ENCODE results near the gene SH3BGR.

DNA sequence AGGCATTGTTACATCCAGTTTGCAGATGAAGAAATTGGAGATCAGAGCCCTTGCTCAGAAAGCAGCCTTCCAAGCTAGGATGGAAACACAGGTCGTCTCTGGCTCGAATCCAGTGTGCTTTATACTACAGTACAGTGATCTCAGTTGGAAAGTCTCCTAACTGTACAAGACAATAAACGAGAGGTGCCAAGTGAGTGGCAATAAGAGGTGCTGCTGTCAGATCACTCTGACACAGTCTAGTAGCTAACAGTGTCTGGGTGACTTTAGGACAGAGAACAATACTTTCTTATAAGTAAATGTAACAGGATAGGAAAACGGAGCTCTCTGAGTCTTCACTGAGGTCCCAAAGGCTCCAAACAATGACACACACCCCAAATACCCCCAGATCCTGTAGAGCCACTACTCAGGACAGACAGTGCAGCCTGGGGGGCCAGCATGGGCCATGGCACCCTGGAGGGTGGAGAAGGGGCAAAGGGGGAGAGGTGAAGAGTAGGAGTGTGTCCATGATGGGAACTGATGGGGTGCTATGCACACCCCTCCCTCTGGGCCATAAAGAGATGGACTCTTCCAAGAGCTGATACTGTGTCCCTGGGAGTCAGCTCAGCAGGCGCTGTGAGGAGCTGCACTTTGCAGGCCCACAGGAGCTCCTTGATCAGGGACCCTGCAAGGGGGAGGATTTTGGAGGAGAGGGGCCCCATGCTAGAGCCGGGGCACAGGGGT is 3.3 kb downstream of the SH3BGR start:
- TF ChIP-seq EZH2 (IDR thresholded peaks at IDR 0.05; ENCODE audit: borderline replicate concordance, low read depth, low read length, severe bottlenecking), result no peak
- TF ChIP-seq POLR2AphosphoS5 (IDR thresholded peaks at IDR 0.05; ENCODE audit: insufficient read depth, low read depth, low read length), result no peak
- TF ChIP-seq, protein P1, sequence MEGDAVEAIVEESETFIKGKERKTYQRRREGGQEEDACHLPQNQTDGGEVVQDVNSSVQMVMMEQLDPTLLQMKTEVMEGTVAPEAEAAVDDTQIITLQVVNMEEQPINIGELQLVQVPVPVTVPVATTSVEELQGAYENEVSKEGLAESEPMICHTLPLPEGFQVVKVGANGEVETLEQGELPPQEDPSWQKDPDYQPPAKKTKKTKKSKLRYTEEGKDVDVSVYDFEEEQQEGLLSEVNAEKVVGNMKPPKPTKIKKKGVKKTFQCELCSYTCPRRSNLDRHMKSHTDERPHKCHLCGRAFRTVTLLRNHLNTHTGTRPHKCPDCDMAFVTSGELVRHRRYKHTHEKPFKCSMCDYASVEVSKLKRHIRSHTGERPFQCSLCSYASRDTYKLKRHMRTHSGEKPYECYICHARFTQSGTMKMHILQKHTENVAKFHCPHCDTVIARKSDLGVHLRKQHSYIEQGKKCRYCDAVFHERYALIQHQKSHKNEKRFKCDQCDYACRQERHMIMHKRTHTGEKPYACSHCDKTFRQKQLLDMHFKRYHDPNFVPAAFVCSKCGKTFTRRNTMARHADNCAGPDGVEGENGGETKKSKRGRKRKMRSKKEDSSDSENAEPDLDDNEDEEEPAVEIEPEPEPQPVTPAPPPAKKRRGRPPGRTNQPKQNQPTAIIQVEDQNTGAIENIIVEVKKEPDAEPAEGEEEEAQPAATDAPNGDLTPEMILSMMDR (IDR thresholded peaks at IDR 0.05; ENCODE audit: extremely low read depth in 1 of 2, insufficient read depth in 1 of 2, low read depth in 1 of 2, low read length in 2 of 2), result no peak
- no peak for TF ChIP-seq POLR2A (IDR thresholded peaks at IDR 0.05; ENCODE audit: low read depth, low read length)
- TF ChIP-seq MYC (IDR thresholded peaks at IDR 0.05; ENCODE audit: low read depth, low read length), result no peak

All from endothelial cell of umbilical vein (primary cell).